ENCODE results near the gene LEKR1. TPM values are rescaled to one million over a fixed set of nuclear protein-coding genes. Genes with fewer than 3 reads are reported as not detected.
"Not testable (repeated sequence)": the region's sequence is repeated elsewhere in the genome, so short reads cannot be mapped to it uniquely, and the experiment has no call there.

Gene LEKR1
- polyA plus RNA-seq, 3 donors from 2014 or later, result 1.6 to 2.1 TPM; not detected in 1

- H3K4me1 Mint-ChIP-seq; H3K27ac Mint-ChIP-seq; H3K27me3 Mint-ChIP-seq (ENCODE audit: low read depth in 3 of 3); H3K36me3 Mint-ChIP-seq; H3K4me3 Mint-ChIP-seq; DNase-seq; H3K9me3 Mint-ChIP-seq: not testable (repeated sequence)
Observed at GRCh38 chr3:156914300-156914699, 88.1 kb downstream of the LEKR1 start.

GRCh38 chr3:156915372-156915771 is 89.2 kb downstream of the LEKR1 start:
- H3K4me1 Mint-ChIP-seq, result no peaks in the 10 kb centered on the region
- no peak overlapping the region for H3K4me3 Mint-ChIP-seq
- peaks cover 0 to 3% (median 2%) of the 10 kb centered on the region in 3 donors for H3K27me3 Mint-ChIP-seq (ENCODE audit: low read depth in 3 of 3)
- no peaks in the 10 kb centered on the region for H3K36me3 Mint-ChIP-seq
- no peak for DNase-seq
- H3K27ac Mint-ChIP-seq, result no peak overlapping the region
- H3K9me3 Mint-ChIP-seq, result peaks cover 0 to 8% (median 0%) of the 10 kb centered on the region in 6 donors

DNA sequence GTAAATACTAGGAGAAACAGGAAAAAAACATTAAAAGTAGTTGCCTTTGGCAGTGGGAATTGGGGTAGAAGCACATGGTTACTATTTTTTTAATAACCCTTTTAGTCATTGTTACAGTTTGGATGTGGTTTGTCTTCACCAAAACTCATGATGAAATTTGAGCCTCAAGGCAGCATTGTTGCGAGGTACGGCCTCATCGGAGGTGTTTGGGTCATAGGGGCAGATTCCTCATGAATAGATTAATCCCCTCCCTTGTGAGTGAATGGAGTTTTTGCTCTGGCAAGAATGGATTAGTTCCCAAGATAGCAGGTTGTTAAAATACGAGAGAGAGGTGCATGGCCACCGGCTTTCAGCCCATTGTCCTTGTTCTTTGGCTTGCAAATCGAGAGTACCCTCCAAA is 92.6 kb downstream of the LEKR1 start:
- H3K4me1 Mint-ChIP-seq, result no peaks in the 10 kb centered on the region

GRCh38 chr3:156919818-156920217 is 93.7 kb downstream of the LEKR1 start:
- Mint-ChIP-seq H3K36me3 (no peaks in the 10 kb centered on the region), H3K27ac (no peak overlapping the region), H3K4me1 (no peaks in the 10 kb centered on the region), H3K9me3 (peaks cover 0 to 8% (median 0%) of the 10 kb centered on the region in 6 donors), H3K27me3 (ENCODE audit: low read depth in 3 of 3) (peaks cover 0 to 2% (median 1%) of the 10 kb centered on the region in 3 donors), H3K4me3 (no peak overlapping the region)
- no peak for DNase-seq

More for the DNA sequence above, 92.6 kb downstream of the LEKR1 start:
- no peaks in the 10 kb centered on the region for H3K36me3 Mint-ChIP-seq
- H3K27me3 Mint-ChIP-seq (ENCODE audit: low read depth in 3 of 3), result peaks cover 0 to 2% (median 1%) of the 10 kb centered on the region in 3 donors
- H3K4me3 Mint-ChIP-seq, result no peak overlapping the region
- peaks cover 0 to 8% (median 0%) of the 10 kb centered on the region in 6 donors for H3K9me3 Mint-ChIP-seq
- H3K27ac Mint-ChIP-seq, result no peak overlapping the region
- no peak for DNase-seq

- H3K4me1 Mint-ChIP-seq, result no peaks in the 10 kb centered on the region
- H3K27ac Mint-ChIP-seq, result no peak overlapping the region
- no peak overlapping the region for H3K4me3 Mint-ChIP-seq
- H3K9me3 Mint-ChIP-seq, result peaks cover 0 to 9% (median 0%) of the 10 kb centered on the region in 6 donors
- no peaks in the 10 kb centered on the region for H3K36me3 Mint-ChIP-seq
- no peak for DNase-seq
- H3K27me3 Mint-ChIP-seq (ENCODE audit: low read depth in 3 of 3), result peaks cover 0 to 2% (median 1%) of the 10 kb centered on the region in 3 donors
Observed at GRCh38 chr3:156920399-156920798, 94.2 kb downstream of the LEKR1 start.

DNA sequence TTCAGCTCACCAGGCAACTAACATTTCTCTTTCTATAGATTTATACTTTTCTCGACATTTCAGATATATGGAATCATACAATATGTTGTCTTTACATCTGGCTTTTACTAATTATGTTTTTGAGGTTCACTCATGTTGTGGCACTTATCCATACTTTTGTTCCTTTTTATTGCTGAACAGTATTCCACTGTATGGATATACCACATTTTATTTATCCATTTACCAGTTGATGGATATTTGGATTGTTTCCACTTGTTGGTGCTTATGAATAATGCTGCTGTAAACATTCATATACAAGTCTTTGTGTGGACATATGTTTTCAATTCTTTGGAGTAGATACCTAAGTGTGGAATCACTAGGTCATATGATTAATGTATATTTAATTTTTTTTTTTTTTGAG is 97.2 kb downstream of the LEKR1 start:
- Mint-ChIP-seq H3K36me3 (peaks cover 0 to 4% (median 0%) of the 10 kb centered on the region in 3 donors), H3K27ac (no peak overlapping the region), H3K4me3 (no peak overlapping the region), H3K4me1 (no peaks in the 10 kb centered on the region), H3K9me3 (peaks cover 3 to 8% (median 7%) of the 10 kb centered on the region in 6 donors), H3K27me3 (ENCODE audit: low read depth in 3 of 3) (peaks cover 0 to 2% (median 0%) of the 10 kb centered on the region in 3 donors)
- DNase-seq, result no peak

- no peaks in the 10 kb centered on the region for H3K4me1 Mint-ChIP-seq
- peaks cover 1 to 7% (median 5%) of the 10 kb centered on the region in 3 donors for H3K27me3 Mint-ChIP-seq (ENCODE audit: low read depth in 3 of 3)
- H3K9me3 Mint-ChIP-seq, result peaks cover 0 to 3% (median 0%) of the 10 kb centered on the region in 6 donors
- no peaks in the 10 kb centered on the region for H3K36me3 Mint-ChIP-seq
- H3K4me3 Mint-ChIP-seq, result no peak overlapping the region
- H3K27ac Mint-ChIP-seq, result no peak overlapping the region
- no peak for DNase-seq
Observed at GRCh38 chr3:156938724-156939123, 112.6 kb downstream of the LEKR1 start.

- Mint-ChIP-seq H3K27ac (no peak overlapping the region), H3K9me3 (no peaks in the 10 kb centered on the region), H3K27me3 (ENCODE audit: low read depth in 3 of 3) (peaks cover 1 to 7% (median 5%) of the 10 kb centered on the region in 3 donors), H3K36me3 (no peaks in the 10 kb centered on the region), H3K4me3 (no peak overlapping the region), H3K4me1 (no peaks in the 10 kb centered on the region)
- DNase-seq, result no peak
Observed at GRCh38 chr3:156939315-156939714, 113.2 kb downstream of the LEKR1 start.

DNA sequence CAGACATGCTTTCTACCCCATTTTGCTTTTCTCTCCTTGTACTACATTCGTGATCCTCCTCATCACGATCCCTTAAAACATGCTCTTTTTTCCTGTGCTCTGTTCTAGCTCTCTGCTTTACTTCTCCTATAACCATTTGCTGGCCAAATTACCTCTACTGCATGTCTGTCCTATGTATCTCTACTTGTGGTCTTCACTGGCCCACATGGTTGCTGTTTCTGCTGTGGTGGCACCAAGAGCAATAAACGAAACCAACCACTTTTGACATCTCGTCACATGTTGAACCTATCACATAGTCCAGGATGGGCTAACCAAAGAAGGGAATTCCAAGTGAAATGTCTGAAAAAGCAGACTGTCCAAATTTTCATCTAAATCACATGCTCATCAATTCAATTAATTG is 115.2 kb downstream of the LEKR1 start:
- no peak for DNase-seq
- Mint-ChIP-seq H3K36me3 (no peaks in the 10 kb centered on the region), H3K9me3 (peaks cover 0 to 2% (median 0%) of the 10 kb centered on the region in 6 donors), H3K4me3 (no peak overlapping the region), H3K4me1 (no peaks in the 10 kb centered on the region), H3K27me3 (ENCODE audit: low read depth in 3 of 3) (peaks cover 3 to 7% (median 7%) of the 10 kb centered on the region in 3 donors), H3K27ac (no peak overlapping the region)

GRCh38 chr3:156948402-156949210 is 122.5 kb downstream of the LEKR1 start:
- Mint-ChIP-seq H3K27ac (no peak overlapping the region), H3K4me1 (no peaks in the 10 kb centered on the region), H3K27me3 (ENCODE audit: low read depth in 3 of 3) (peaks cover 2 to 10% (median 8%) of the 10 kb centered on the region in 3 donors), H3K4me3 (no peak overlapping the region), H3K36me3 (no peaks in the 10 kb centered on the region), H3K9me3 (peaks cover 0 to 2% (median 0%) of the 10 kb centered on the region in 6 donors)
- DNase-seq, result no peak

- H3K27me3 Mint-ChIP-seq (ENCODE audit: low read depth in 3 of 3), result peaks cover 5 to 6% (median 6%) of the 10 kb centered on the region in 3 donors
- H3K4me3 Mint-ChIP-seq, result no peak overlapping the region
- H3K36me3 Mint-ChIP-seq, result no peaks in the 10 kb centered on the region
- H3K4me1 Mint-ChIP-seq, result no peaks in the 10 kb centered on the region
- H3K27ac Mint-ChIP-seq, result no peak overlapping the region
- no peaks in the 10 kb centered on the region for H3K9me3 Mint-ChIP-seq
- no peak for DNase-seq
Observed at GRCh38 chr3:156952011-156952410, 125.9 kb downstream of the LEKR1 start.

GRCh38 chr3:156957715-156958114 is 131.6 kb downstream of the LEKR1 start:
- Mint-ChIP-seq H3K36me3 (no peaks in the 10 kb centered on the region), H3K4me1 (no peaks in the 10 kb centered on the region), H3K27me3 (ENCODE audit: low read depth in 3 of 3) (peaks cover 4 to 5% (median 5%) of the 10 kb centered on the region in 3 donors), H3K4me3 (no peak overlapping the region), H3K27ac (no peak overlapping the region), H3K9me3 (no peaks in the 10 kb centered on the region)
- no peak for DNase-seq

DNA sequence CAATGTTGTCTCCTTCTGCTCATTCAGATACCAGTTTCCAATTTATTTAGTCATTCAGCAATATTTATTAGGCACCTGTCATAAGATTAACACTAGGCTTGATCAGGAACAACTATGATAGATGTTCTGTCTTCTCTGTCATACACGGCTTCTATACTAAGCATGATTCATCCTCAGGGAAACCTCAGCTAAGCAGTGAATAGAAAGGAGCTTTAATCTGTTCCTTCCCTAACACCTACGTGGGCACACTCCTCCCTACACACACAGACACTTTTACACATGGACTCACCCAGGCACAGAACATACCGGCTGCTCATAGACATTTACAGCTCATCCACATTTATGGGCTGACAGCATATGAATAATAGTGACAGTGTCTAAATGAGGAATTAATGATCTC is 136.9 kb downstream of the LEKR1 start:
- peaks cover 0 to 2% (median 2%) of the 10 kb centered on the region in 3 donors for H3K27me3 Mint-ChIP-seq (ENCODE audit: low read depth in 3 of 3)
- no peaks in the 10 kb centered on the region for H3K4me1 Mint-ChIP-seq
- H3K4me3 Mint-ChIP-seq, result no peak overlapping the region
- no peak for DNase-seq
- peaks cover 0 to 1% (median 0%) of the 10 kb centered on the region in 6 donors for H3K9me3 Mint-ChIP-seq
- H3K36me3 Mint-ChIP-seq, result no peaks in the 10 kb centered on the region
- no peak overlapping the region for H3K27ac Mint-ChIP-seq

DNA sequence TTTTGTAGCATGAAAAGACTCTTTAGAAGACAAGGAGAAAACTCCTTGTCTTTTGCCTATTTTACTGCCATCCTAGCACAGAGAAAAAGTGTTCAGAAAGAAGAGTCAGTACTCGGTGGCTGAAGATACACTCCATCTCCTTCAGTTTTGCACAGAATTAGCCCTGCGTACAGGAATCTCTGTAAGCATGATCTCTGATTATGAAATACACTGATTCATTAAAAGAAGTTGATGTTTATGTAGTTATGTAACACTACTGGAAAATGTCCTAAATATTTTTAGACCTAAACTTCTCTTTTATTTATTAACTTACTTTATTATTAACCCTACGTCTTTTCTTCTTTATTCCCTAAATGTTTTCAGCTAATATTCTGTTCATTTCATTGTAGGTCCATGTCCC is 138.4 kb downstream of the LEKR1 start:
- H3K9me3 Mint-ChIP-seq, result peaks cover 0 to 7% (median 0%) of the 10 kb centered on the region in 6 donors
- peaks cover 1 to 2% (median 2%) of the 10 kb centered on the region in 3 donors for H3K27me3 Mint-ChIP-seq (ENCODE audit: low read depth in 3 of 3)
- no peak for DNase-seq
- no peaks in the 10 kb centered on the region for H3K4me1 Mint-ChIP-seq
- H3K36me3 Mint-ChIP-seq, result no peaks in the 10 kb centered on the region
- no peak overlapping the region for H3K27ac Mint-ChIP-seq
- no peak overlapping the region for H3K4me3 Mint-ChIP-seq
